Endothelial cell of umbilical vein (primary cell): ENCODE measurements around the gene RAD51B. TPM values are rescaled to one million over a fixed set of nuclear protein-coding genes. Genes with fewer than 3 reads are reported as not detected.

Experiments
- BruUV-seq: library from RNA; stranded (reverse); fragments of 400-500 nt; replicated peaks from 2 replicates; lab custom pipeline; 2021; lab: Mats Ljungman, UMichigan
- CTCF ChIA-PET: fragments of 300-600, 350-600 bp; sonication (Branson Sonifier 250); formaldehyde crosslinking; loops from one replicate; lab custom pipeline; 2021; ENCODE audit warnings: antibody characterized with exemption, inconsistent platforms; lab: Charles Lee
- POLR2A ChIA-PET: fragments of 300-600, 350-600 bp; sonication (Branson Sonifier 250); formaldehyde crosslinking; loops from one replicate; lab custom pipeline; 2021; ENCODE audit warnings: antibody characterized with exemption, inconsistent platforms; lab: Charles Lee
- DNase-seq: peaks from one replicate; pipeline ENCODE4 v3.0.0-alpha.2; 2011; ENCODE audit warnings: low read depth, low spot score
- FAIRE-seq: peaks from 2 replicates; lab custom pipeline; 2011; peaks lifted over from hg19 to GRCh38; lab: Jason Lieb, UNC
- H2AFZ ChIP-seq: 2 replicates; pipeline ENCODE4 v1.6.0; 2012; ENCODE audit warnings: low read depth, low read length, control low read depth, inconsistent platforms
- H3K27ac ChIP-seq: 2 replicates; pipeline ENCODE4 v1.5.1; 2011; ENCODE audit warnings: low read depth, mild to moderate bottlenecking, control low read depth, low read length, moderate library complexity; ENCODE audit not compliant: insufficient read depth
- H3K27me3 ChIP-seq, 2 experiments: 2 replicates each; pipeline versions ENCODE4 v1.6.0 to v1.6.1; 2011; ENCODE audit warnings: low read length in 2 of 2, mixed read lengths in 1 of 2; ENCODE audit not compliant: control insufficient read depth in 2 of 2, insufficient read depth in 2 of 2
- H3K36me3 ChIP-seq, 2 experiments: 2 replicates in 1 of 2; 3 replicates in 1 of 2; pipeline ENCODE4 v1.5.1; 2011; ENCODE audit warnings: low read length in 2 of 2, mild to moderate bottlenecking in 1 of 2, moderate library complexity in 1 of 2; ENCODE audit not compliant: control insufficient read depth in 2 of 2, insufficient read depth in 2 of 2; ENCODE audit errors: extremely low read depth in 1 of 2
- H3K4me1 ChIP-seq: 3 replicates; pipeline ENCODE4 v1.5.1; 2011; ENCODE audit warnings: mild to moderate bottlenecking, low read length; ENCODE audit not compliant: control insufficient read depth, insufficient read depth; ENCODE audit errors: extremely low read depth
- H3K4me2 ChIP-seq: 2 replicates; pipeline ENCODE4 v1.6.1; 2011; ENCODE audit warnings: low read length, control low read depth, mixed read lengths; ENCODE audit not compliant: insufficient read depth
- H3K4me3 ChIP-seq, 3 experiments: fragments of 200-600 bp in 1 of 3; sonication (generic), shearing (Covaris generic) in 1 of 3; replicated peaks in 1 of 3; 2 replicates each; pipeline ENCODE4 v1.5.1; 2011 to 2016; ENCODE audit warnings: control low read depth in 3 of 3, low read length in 3 of 3, mild to moderate bottlenecking in 2 of 3, inconsistent platforms in 1 of 3, low read depth in 1 of 3, moderate library complexity in 1 of 3; ENCODE audit not compliant: insufficient read depth in 1 of 3
- H3K79me2 ChIP-seq: 2 replicates; pipeline ENCODE4 v1.6.0; 2012; ENCODE audit warnings: low read length, inconsistent platforms; ENCODE audit not compliant: control insufficient read depth, insufficient read depth
- H3K9ac ChIP-seq: replicated peaks from 2 replicates; pipeline ENCODE3; 2011; ENCODE audit warnings: low read length, control low read depth; ENCODE audit not compliant: insufficient read depth; ENCODE audit errors: extremely low read depth
- H3K9me1 ChIP-seq: replicated peaks from 3 replicates; pipeline ENCODE4 v1.6.0; 2011; ENCODE audit warnings: mild to moderate bottlenecking, low read length; ENCODE audit not compliant: control insufficient read depth, insufficient read depth; ENCODE audit errors: extremely low read depth
- H3K9me3 ChIP-seq: replicated peaks from 2 replicates; pipeline ENCODE4 v1.5.1; 2012; ENCODE audit warnings: low read length, inconsistent platforms; ENCODE audit not compliant: control insufficient read depth, insufficient read depth
- H4K20me1 ChIP-seq: replicated peaks from 2 replicates; pipeline ENCODE3; 2011; ENCODE audit warnings: mild to moderate bottlenecking, low read length; ENCODE audit not compliant: control insufficient read depth, insufficient read depth; ENCODE audit errors: extremely low read depth
- CTCF ChIP-seq, 2 donors: IDR thresholded peaks; 1 replicate in 1 of 2; 2 replicates in 1 of 2; pipeline ENCODE4 v1.5.1; 2011; ENCODE audit warnings: low read length in 2 of 2, mild to moderate bottlenecking in 2 of 2, moderate library complexity in 2 of 2, control low read depth in 1 of 2, inconsistent platforms in 1 of 2, low read depth in 1 of 2; ENCODE audit not compliant: insufficient read depth in 1 of 2; ENCODE audit errors: extremely low read depth in 1 of 2
- EZH2 ChIP-seq: IDR thresholded peaks from 2 replicates; pipeline ENCODE4 v1.6.1; 2012; ENCODE audit warnings: borderline replicate concordance, low read depth, mild to moderate bottlenecking, moderate library complexity, low read length, inconsistent platforms; ENCODE audit not compliant: severe bottlenecking
- GATA2 ChIP-seq: IDR thresholded peaks from 2 replicates; pipeline ENCODE4 v1.7.0; 2011; ENCODE audit warnings: low read depth, mild to moderate bottlenecking, moderate library complexity, mixed read lengths, low read length; ENCODE audit not compliant: insufficient read length, insufficient read depth
- JUN ChIP-seq: IDR thresholded peaks from 2 replicates; pipeline ENCODE4 v1.6.1; 2011; ENCODE audit warnings: borderline replicate concordance, low read depth; ENCODE audit not compliant: insufficient read length, insufficient read depth
- MAX ChIP-seq: IDR thresholded peaks from 2 replicates; pipeline ENCODE4 v1.6.1; 2011; ENCODE audit not compliant: insufficient read depth, insufficient read length
- dilution Hi-C: fragments of 300-500 bp; cut with MboI; formaldehyde crosslinking; loops from one replicate; pipeline ENCODE4 v1.15.0; 2019; ENCODE audit warnings: low sequenced_read_pairs; ENCODE audit not compliant: extremely low pct_ligation_motif_present
- intact Hi-C: fragments of 100-400 bp; cut with micrococcal nuclease; formaldehyde crosslinking; loops from one replicate; pipeline ENCODE4 v1.10.0; 2022
- polyA plus RNA-seq, 4 experiments: library from polyadenylated mRNA; depleted of rRNA in 3 of 4; stranded (reverse) in 3 of 4; unstranded in 1 of 4; fragments of >200 nt; gene quantifications; 2 replicates each; pipeline versions ENCODE4 v1.2.1 to v1.2.3, GENCODE V29; 2011 to 2012; ENCODE audit warnings: missing spikeins in 1 of 4
- total RNA-seq: library from RNA; stranded (reverse); gene quantifications from 2 replicates; pipeline ENCODE4 v1.2.3, GENCODE V29; 2021

RAD51B gene
- total and polyA plus RNA-seq, 2 donors (not counting 3 experiments of a cell fraction or from before 2014, with no cell fraction given) = 3.9 to 19.0 TPM

GRCh38 chr14:68308726-68309520 lies 489.3 kb downstream of the RAD51B start:
- Histone ChIP-seq H3K4me2 (no peak overlapping the region), H2AFZ (no peak overlapping the region), H3K4me3 (no peak overlapping the region), H3K4me1 (peaks cover 9% of the 10 kb centered on the region), H3K36me3 (no peaks in the 10 kb centered on the region), H3K79me2 (no peaks in the 10 kb centered on the region), H3K27me3 (no peaks in the 10 kb centered on the region), H4K20me1 (no peaks in the 10 kb centered on the region), H3K9me1 (no peaks in the 10 kb centered on the region), H3K9ac (no peak overlapping the region), H3K9me3 (no peaks in the 10 kb centered on the region), H3K27ac (no peak overlapping the region)
- no peak for FAIRE-seq
- POLR2A ChIA-PET = interaction anchor here (0.7 to 1.9 kb wide), 2 partner anchors 11 to 484 kb away, joined by 8 to 11 read pairs; partner anchors contain the start of gene ZFP36L1
- dilution Hi-C loops (no loop called here), intact Hi-C loops (no loop called here)
- DNase-seq = no peak
- CTCF ChIA-PET = interaction anchor here (0.6 to 1.3 kb wide), 7 partner anchors 11 to 535 kb away, joined by 3 to 4 read pairs (median 3); no protein-coding TSS in a partner anchor
- TF ChIP-seq GATA2 (no peak), EZH2 (no peak), JUN (no peak), MAX (no peak), CTCF (IDR thresholded peaks at IDR 0.05; ENCODE audit: extremely low read depth in 1 of 2, insufficient read depth in 1 of 2, low read depth in 1 of 2, low read length in 2 of 2) (no peak)
- no TSS peak for BruUV-seq
